Measurements from ENCODE around the gene ALLC.
A peak's percentile ranks its signal among the peaks of the same experiment; 100 is the strongest.

Gene ALLC

DNA sequence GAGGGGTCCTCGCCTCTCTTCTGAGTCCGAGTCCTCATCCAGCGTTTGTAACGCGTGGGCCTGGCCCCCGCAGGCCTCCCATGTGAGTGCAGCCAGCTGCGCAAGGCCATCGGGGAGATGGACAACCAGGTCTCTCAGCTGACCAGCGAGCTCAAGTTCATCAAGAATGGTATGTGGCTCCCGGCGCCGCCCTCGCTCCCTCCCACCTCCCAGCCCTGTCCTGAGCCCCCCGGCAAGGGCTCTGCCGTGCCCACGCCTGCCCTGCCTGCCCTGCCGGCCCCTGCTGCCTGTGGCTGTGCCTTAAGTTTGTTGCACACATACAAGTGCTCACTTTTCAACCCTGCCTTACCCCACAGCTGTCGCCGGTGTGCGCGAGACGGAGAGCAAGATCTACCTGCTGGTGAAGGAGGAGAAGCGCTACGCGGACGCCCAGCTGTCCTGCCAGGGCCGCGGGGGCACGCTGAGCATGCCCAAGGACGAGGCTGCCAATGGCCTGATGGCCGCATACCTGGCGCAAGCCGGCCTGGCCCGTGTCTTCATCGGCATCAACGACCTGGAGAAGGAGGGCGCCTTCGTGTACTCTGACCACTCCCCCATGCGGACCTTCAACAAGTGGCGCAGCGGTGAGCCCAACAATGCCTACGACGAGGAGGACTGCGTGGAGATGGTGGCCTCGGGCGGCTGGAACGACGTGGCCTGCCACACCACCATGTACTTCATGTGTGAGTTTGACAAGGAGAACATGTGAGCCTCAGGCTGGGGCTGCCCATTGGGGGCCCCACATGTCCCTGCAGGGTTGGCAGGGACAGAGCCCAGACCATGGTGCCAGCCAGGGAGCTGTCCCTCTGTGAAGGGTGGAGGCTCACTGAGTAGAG, 14.4 kb upstream of the ALLC start:
- TF ChIP-seq, protein P1, sequence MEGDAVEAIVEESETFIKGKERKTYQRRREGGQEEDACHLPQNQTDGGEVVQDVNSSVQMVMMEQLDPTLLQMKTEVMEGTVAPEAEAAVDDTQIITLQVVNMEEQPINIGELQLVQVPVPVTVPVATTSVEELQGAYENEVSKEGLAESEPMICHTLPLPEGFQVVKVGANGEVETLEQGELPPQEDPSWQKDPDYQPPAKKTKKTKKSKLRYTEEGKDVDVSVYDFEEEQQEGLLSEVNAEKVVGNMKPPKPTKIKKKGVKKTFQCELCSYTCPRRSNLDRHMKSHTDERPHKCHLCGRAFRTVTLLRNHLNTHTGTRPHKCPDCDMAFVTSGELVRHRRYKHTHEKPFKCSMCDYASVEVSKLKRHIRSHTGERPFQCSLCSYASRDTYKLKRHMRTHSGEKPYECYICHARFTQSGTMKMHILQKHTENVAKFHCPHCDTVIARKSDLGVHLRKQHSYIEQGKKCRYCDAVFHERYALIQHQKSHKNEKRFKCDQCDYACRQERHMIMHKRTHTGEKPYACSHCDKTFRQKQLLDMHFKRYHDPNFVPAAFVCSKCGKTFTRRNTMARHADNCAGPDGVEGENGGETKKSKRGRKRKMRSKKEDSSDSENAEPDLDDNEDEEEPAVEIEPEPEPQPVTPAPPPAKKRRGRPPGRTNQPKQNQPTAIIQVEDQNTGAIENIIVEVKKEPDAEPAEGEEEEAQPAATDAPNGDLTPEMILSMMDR (IDR thresholded peaks at IDR 0.05; ENCODE audit: extremely low read depth, missing control alignments): no peak
- DNase-seq (ENCODE audit: low spot score): no peak

DNA sequence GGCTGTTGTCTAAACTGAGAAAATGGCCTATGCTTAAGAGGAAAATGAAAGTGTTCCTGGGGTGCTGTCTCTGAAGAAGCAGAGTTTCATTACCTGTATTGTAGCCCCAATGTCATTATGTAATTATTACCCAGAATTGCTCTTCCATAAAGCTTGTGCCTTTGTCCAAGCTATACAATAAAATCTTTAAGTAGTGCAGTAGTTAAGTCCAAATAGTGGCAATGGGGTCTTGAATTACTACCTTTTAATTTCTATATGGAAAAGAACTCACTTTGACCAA, 13.8 kb upstream of the ALLC start:
- TF ChIP-seq, protein P1 (IDR thresholded peaks at IDR 0.05; ENCODE audit: extremely low read depth, missing control alignments): no peak
- DNase-seq (ENCODE audit: low spot score): peak; percentile 49

DNA sequence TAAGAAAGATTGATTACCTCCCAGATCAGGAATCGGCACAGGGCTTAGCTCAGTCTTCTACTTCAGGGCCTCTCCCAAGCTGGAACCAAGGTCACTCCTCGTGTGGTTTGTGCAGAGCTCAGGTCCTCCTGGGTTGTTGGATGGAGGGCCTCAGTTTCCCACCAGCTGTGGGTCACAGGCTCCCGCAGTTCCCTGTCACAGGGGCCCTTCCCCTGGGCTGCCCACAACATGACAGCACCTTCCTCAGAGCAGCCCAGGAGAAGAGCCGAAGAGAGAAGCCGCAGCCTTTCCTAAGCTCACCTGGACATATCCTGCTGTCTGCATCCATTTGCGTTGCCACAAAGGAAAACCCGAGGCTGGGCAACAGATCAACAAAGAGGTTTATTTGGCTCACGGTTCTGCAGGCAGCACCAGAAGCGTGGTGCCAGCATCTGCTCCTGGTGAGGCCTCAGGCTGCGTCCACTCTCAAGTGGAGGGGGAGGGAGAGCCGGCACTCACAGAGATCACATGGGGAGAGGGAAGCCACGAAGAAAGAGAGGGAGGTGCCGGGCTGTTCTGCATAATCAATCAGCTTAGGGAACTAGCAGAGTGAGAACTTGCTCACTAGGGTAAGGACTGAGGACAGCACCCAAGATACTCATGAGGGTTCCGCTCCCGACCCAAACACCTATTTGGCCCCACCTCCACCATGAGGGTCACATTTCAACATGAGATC, 13.0 kb upstream of the ALLC start:
- TF ChIP-seq, protein P1 (IDR thresholded peaks at IDR 0.05; ENCODE audit: extremely low read depth, missing control alignments): no peak
- DNase-seq (ENCODE audit: low spot score): no peak

DNA sequence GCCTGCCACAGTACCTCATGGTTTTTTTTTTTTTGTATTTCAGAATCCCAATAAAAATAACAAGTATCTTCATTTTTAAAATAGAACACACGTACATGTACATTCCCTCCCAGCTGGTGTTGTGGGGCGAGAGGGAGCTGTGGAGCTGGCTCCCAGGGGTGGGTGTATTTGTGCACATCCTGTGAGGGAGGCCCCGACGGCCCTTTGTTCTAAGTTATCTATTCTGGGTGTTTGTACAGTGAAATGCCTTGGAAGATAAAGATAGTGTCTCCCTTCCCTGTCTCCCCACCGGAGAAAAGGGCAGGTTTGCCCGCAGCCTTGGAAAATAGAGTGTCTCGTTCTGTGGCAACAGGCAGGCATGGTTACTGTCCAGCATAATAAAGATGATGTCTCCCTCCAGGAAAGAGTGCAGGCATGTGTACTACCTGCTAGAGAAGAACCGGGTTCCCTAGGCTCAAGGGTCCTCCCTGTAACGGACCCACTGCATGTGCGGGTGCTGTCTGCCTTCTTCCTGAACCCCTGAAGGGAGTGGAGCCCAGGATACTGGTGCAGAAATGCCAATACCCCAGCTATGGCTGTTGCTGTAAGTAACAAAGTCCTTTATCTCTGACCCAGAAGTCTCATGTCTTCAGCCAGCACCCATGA, 12.1 kb upstream of the ALLC start:
- no peak for DNase-seq (ENCODE audit: low spot score)
- TF ChIP-seq, protein P1 (IDR thresholded peaks at IDR 0.05; ENCODE audit: extremely low read depth, missing control alignments): no peak

DNA sequence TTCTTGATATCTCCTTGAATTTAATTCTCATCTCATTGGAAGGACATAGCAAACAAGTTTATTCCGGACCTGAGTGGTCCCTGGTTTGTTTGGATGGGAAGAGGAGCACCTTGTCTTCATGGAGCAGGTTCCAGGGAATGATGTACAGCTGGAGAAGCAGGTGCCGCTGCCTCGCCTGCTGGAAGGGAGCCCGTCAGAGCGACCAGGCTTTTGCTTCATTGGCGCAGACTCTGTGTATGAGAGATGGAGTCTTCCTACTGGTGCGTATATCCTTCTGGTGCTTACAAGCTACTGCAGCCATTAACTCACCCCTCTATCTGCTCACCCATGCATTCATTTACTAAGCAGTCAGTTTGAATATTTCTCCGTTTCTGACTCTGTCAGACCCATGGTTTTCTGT, 11.6 kb upstream of the ALLC start:
- TF ChIP-seq, protein P1 (IDR thresholded peaks at IDR 0.05; ENCODE audit: extremely low read depth, missing control alignments): no peak
- DNase-seq (ENCODE audit: low spot score): no peak

DNA sequence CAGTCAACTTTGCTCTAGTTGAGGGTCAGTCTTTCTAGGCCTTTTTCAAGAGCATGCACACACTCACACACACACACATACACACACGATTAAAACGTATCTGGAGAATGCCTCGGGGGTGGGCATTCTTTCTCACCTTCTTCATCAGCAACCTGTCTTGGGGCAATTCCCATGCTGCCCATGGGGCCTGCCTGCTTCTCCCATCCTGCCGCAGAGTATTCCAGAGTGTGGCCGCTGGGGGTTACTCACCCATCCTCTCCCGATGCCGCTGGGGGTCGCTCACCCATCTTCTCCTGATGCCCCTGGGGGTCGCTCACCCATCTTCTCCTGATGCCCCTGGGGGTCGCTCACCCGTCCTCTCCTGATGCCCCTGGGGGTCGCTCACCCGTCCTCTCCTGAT, 10.8 kb upstream of the ALLC start:
- DNase-seq (ENCODE audit: low spot score): no peak
- TF ChIP-seq, protein P1 (IDR thresholded peaks at IDR 0.05; ENCODE audit: extremely low read depth, missing control alignments): no peak

Measured in GM20000 (cell line).